Stimulated activated CD8-positive, alpha-beta memory T cell treated with anti-CD3 and anti-CD28 coated beads, Interleukin-12 subunit alpha, Interleukin-12 subunit beta, amount 100 ng/mL, for 1 hour (primary cell): ENCODE data around the gene ZNF618.
"Not testable (repeated sequence)": the region's sequence is repeated elsewhere in the genome, so short reads cannot be mapped to it uniquely, and the experiment has no call there.

Experiments used
- DNase-seq: peaks from one replicate; pipeline ENCODE4 v3.0.0-alpha.2; 2020; ENCODE audit warnings: low read depth

The ZNF618 gene

DNA sequence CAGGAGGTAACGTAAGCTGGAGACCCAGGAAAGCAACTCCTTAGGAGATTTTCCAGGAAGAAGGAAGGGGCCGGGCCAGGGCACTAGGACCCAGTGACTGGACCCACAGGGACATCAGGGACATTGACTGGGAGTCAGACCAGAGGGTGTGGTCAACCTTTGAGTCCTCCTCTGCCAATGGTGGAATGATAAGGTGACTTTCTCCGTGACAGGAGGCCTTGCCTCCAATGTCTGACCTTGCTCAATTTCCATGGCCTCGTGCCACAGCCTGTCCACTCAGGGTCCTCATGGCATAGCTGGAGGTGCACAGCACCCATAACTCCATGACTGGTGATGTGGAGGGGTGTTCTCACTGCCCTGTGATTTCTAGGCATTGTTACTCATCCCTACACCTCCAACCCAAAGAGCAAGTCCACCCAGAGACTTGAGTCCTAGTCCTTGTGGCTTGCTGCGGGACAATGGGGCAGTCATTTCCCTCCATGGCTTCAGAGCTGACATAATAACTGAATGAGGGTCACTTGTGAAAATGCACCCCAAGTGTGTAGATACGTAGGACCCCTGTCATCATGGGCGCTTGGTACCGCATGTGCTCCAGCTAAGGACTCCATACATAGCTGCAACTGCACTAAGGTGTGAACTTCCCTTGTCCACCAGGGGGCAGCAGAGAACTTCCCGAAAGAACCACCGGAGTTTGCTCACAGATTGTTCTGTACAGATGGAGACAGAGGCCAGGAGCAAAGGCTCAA lies 206.1 kb downstream of the ZNF618 start:
- peak; percentile 69 for DNase-seq

- DNase-seq: not testable (repeated sequence)
Observed at GRCh38 chr9:114082763-114083412, 206.8 kb downstream of the ZNF618 start.

DNA sequence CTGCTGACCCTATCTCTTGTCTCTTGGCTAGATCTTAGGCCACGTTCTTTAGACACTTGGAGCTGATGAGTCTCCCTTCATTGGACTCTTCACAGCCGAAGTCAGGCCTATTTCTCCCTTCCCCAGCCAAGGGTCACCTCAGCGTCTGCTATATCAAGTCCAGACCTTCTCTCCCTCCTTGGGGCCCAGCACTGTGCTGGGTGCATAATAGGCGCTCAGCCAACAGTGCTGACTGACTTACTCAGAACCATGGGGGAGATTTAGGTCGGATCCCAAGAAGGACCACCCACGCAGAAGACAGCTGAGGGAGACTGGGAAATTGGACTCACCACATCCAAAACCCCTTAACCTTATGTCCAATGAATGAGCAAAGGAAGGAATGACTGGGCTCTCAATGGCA lies 207.6 kb downstream of the ZNF618 start:
- no peak for DNase-seq

GRCh38 chr9:114084282-114085073 lies 208.4 kb downstream of the ZNF618 start:
- DNase-seq: no peak

- DNase-seq: no peak
Observed at GRCh38 chr9:114085387-114085789, 209.3 kb downstream of the ZNF618 start.

DNA sequence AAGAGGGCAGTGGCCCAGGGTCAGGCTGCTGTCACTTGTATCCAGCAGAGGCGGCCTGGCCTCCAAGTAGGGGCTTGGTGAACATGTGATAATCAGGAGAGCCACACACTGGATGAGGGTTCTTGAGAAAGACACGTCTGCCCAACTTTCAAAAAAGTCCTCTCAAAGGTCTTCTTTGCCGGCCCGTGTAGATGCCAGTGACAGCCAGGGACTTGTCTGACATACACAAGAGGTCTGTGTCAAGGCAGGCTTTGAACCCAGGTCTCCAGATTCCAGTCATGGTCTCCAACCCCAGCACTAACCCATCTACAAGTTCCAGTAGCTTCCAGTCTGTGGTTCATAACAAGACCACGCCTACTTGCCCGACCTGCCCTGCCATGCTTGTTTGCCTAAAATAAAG lies 209.9 kb downstream of the ZNF618 start:
- DNase-seq: no peak

DNA sequence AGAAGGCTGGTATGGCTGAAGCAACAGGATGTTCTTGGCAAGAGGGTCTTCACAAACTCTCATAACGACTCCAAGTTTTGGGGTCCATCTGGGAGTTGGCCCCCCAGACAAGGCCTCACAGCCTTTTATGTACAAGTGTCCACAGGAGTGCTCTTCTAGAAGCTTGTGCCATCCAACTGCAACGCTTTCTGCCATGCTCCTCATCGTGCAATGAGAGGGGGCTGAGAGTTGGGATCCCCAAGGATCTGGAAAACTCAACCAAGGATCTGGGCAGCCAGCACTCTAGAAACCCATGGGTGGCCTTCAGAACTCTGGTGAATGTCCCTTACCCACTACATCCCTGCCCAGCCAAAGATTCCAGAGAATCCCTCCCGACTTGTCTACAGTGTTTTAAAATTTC lies 210.5 kb downstream of the ZNF618 start:
- DNase-seq: no peak

GRCh38 chr9:114087721-114088120 lies 211.6 kb downstream of the ZNF618 start:
- no peak for DNase-seq

DNA sequence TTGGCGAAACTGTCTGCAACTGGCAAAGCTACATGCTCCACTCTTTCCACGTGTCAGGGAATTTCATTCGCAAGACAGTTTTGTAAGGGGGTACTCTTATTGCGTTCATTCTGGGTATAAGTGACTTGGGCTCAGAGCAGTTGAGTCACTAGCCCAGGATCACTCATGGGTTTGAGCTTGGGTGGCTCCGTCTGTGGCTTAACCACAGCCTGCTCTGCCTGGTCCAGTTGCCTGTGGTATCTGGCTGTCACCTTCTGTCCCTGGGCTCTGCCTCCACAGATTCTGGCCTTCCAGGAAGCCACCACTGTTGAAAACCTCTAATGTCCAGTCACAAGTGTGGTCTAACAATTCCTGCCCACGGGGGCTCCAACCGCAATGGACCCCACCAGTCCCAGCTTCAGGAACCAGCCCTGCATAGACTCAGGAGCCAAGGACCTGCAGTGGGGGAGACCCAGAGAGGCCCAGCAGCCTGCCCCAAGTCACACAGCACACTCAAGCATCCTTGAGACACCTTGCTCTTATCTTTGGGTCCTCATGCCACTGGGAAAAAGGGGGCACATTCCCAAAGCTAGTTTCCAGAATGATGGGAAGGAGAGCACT lies 212.6 kb downstream of the ZNF618 start:
- DNase-seq: no peak

GRCh38 chr9:114089206-114089840 lies 213.2 kb downstream of the ZNF618 start:
- DNase-seq: no peak

- DNase-seq: no peak
Observed at GRCh38 chr9:114090798-114091197, 214.7 kb downstream of the ZNF618 start.

DNA sequence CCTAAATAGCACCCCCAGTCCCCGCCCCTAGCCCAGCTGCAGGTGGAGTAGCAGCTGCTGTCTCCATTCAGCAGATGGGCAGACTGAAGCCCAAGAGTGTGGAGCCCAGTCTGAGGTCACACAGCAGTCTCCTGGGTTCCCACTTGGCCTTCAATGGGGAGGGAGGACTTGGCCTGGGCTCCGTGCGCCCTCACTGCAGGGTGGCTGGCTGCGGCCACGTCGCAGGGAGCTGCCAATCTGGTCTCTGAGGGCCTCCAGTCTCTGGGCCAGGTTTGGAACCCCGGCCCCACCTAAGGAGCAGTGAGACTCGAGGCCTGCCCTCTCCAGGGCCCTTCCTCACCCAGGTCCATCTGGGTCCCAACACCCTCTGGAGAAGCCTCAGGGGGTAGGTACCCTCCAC lies 215.6 kb downstream of the ZNF618 start:
- DNase-seq: no peak

DNA sequence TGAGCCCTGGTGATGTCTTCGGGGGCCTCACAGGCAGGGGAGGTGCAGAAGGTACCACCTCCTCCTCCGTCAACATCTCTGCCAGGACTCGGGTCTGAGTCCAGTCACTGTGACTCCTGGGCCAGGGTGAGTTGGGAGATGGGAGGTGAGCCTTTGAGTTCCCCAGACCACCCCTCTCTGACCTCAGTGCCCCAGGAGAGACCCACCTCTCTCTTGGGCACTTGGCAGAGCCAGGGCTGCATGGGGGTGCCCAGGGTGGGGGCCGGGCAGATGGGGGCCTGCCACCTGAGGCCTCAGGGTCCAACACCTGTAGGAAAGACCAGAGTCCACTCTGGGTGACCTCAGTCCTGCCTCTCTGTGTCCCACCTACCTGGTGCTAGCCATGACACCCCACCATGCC lies 216.2 kb downstream of the ZNF618 start:
- no peak for DNase-seq

GRCh38 chr9:114093031-114093471 lies 216.9 kb downstream of the ZNF618 start:
- no peak for DNase-seq

- no peak for DNase-seq
Observed at GRCh38 chr9:114093761-114094505, 217.8 kb downstream of the ZNF618 start.

DNA sequence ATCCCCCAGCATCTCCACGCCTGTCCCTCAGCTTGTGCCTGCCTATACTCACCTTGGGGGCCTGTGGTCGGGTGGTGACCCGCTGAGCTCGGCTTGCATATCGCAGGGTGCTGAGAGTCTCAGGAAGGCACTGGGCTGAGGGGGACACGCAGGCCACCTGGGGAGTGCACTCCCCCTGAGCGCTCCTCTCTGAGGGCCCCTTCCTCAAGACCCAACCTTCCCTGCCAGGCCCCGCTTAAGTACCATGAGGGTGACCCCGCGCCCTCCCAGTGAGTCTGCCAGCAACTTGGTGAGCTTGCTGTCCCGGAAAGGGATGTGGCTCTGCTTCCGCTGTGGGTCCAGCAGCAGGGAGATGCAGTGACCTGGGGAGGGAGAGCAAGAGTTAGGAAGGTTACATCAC lies 218.9 kb downstream of the ZNF618 start:
- DNase-seq: no peak

DNA sequence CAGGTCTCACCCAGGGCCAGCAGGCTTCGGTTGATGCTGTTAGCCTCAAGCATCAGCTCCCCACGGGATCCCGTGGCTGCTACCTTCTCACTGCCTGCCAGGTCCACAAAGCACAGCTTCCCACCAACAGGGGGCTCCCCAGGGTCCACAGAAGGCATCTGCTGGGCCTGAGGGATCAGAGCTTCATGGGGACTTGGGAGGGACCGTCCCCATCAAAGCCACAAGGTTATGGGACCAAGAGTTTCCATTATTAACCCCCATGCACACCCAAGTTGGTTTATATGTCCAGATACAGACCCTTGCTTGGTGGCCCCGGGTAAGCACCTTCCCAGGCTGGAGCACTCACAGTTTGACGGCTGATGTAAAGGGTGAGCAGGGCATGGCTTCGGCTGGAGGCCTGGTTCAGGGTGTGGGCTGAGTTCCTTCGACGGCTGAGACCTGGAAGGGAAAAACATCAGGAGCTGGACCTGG lies 220.0 kb downstream of the ZNF618 start:
- DNase-seq: no peak

DNA sequence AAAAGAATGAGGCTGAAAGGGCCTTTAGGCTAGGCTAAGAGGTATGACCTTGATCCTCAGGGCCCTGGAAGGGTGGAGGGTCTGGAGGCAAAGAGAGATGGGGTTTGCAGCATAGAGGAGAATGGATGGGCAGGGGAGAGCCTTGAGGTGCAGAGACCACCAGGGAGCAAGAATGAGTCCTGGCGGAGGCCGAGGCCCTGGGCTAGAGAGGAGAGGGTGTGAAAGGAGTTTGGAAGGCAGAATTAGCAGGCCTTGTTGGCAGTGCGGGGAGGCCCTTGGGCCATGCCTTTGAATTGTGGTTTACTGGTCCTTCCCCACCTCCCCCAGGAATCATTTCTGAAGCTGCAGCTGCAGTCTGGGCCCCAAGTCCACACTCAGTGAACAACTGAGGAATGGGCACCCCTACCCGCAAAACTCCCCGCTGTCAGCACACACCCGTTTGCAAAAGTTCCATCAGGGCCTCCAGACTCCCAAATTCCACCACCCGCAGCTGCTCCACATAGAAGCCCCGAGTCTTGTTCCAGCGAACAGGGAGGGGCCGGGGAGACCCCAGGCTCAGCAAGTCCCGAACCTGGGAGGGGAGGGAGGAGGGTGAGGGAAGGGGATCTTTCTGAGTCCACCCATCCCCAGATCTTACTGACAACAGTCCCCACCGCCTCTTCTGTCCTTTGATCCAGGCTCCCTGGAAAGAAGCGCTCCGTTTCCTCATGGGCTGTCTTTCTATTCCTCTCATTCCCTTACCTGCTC lies 220.9 kb downstream of the ZNF618 start:
- DNase-seq: no peak

GRCh38 chr9:114097613-114098020 lies 221.5 kb downstream of the ZNF618 start:
- no peak for DNase-seq
